IMR-90 (cell line): Measurements from ENCODE around the gene NMNAT3. TPM values are rescaled to one million over a fixed set of nuclear protein-coding genes. Genes with fewer than 3 reads are reported as not detected.
A peak's percentile ranks its signal among the peaks of the same experiment; 100 is the strongest.

Experiments
- ATAC-seq: fragments of 200-7000 bp; cut with Tn5 transposase; 2 replicates; pipeline ENCODE4 v1.9.1; 2020; ENCODE audit warnings: low read depth, mild to moderate bottlenecking, moderate library complexity
- BruUV-seq: library from RNA; stranded (reverse); fragments of 400-500 nt; replicated peaks from 2 replicates; lab custom pipeline; 2021; lab: Mats Ljungman, UMichigan
- CTCF ChIA-PET: fragments of 300-600 bp; formaldehyde crosslinking; extraction: SDS; loops from one replicate; lab custom pipeline; 2021; ENCODE audit warnings: antibody characterized with exemption; lab: Yijun Ruan, JAX
- POLR2A ChIA-PET: fragments of 300-600 bp; sonication (Branson Sonifier 250); formaldehyde crosslinking; loops from one replicate; lab custom pipeline; 2022; ENCODE audit warnings: antibody characterized with exemption; ENCODE audit not compliant: unreplicated experiment; lab: Charles Lee
- DNase-seq: peaks from one replicate; pipeline ENCODE4 v3.0.0; 2013
- H2AFZ ChIP-seq: replicated peaks from 2 replicates; pipeline ENCODE3; 2013; ENCODE audit warnings: low read length, mild to moderate bottlenecking; ENCODE audit not compliant: poor library complexity
- H2AK5ac ChIP-seq: 2 replicates; pipeline ENCODE4 v1.6.1; 2013; ENCODE audit warnings: low read depth, low read length, inconsistent platforms
- H2AK9ac ChIP-seq: replicated peaks from 2 replicates; pipeline ENCODE3; 2013; ENCODE audit warnings: mild to moderate bottlenecking, low read depth, low read length, moderate library complexity; ENCODE audit not compliant: poor library complexity
- H2BK120ac ChIP-seq: 2 replicates; pipeline ENCODE4 v1.6.1; 2013; ENCODE audit warnings: low read depth, low read length, inconsistent platforms
- H2BK15ac ChIP-seq: 3 replicates; pipeline ENCODE4 v1.6.1; 2013; ENCODE audit warnings: low read depth, low read length, inconsistent platforms
- H2BK20ac ChIP-seq: 2 replicates; pipeline ENCODE4 v1.6.1; 2013; ENCODE audit warnings: low read depth, mild to moderate bottlenecking, inconsistent platforms, low read length, moderate library complexity
- H2BK5ac ChIP-seq: 2 replicates; pipeline ENCODE4 v1.6.1; 2013; ENCODE audit warnings: mild to moderate bottlenecking, low read depth, low read length, inconsistent platforms; ENCODE audit not compliant: poor library complexity, severe bottlenecking
- H3K14ac ChIP-seq: replicated peaks from 2 replicates; pipeline ENCODE4 v1.6.1; 2013; ENCODE audit warnings: low read depth, low read length, inconsistent platforms
- H3K18ac ChIP-seq: 2 replicates; pipeline ENCODE4 v1.6.1; 2013; ENCODE audit warnings: low read depth, low read length, control low read depth
- H3K23ac ChIP-seq: 2 replicates; pipeline ENCODE4 v1.6.1; 2013; ENCODE audit warnings: low read depth, low read length, inconsistent platforms
- H3K27ac ChIP-seq: 2 replicates; pipeline ENCODE4 v1.5.1; 2013; ENCODE audit warnings: mild to moderate bottlenecking, control low read depth, low read length; ENCODE audit not compliant: insufficient read depth
- H3K27me3 ChIP-seq: 2 replicates; pipeline ENCODE4 v1.6.1; 2013; ENCODE audit warnings: low read length; ENCODE audit not compliant: control insufficient read depth, insufficient read depth
- H3K36me3 ChIP-seq: 2 replicates; pipeline ENCODE4 v1.6.1; 2013; ENCODE audit warnings: low read length, mixed read lengths; ENCODE audit not compliant: control insufficient read depth, insufficient read depth
- H3K4ac ChIP-seq: 2 replicates; pipeline ENCODE4 v1.6.1; 2013; ENCODE audit warnings: low read depth, low read length, inconsistent platforms
- H3K4me1 ChIP-seq: 2 replicates; pipeline ENCODE4 v1.6.1; 2013; ENCODE audit warnings: low read length, mixed read lengths; ENCODE audit not compliant: control insufficient read depth, insufficient read depth
- H3K4me2 ChIP-seq: 2 replicates; pipeline ENCODE4 v1.6.1; 2013; ENCODE audit warnings: low read depth, mild to moderate bottlenecking, control low read depth, low read length, moderate library complexity
- H3K4me3 ChIP-seq: 2 replicates; pipeline ENCODE4 v1.5.1; 2013; ENCODE audit warnings: low read depth, mild to moderate bottlenecking, control low read depth, low read length, moderate library complexity; ENCODE audit not compliant: insufficient read depth
- H3K56ac ChIP-seq: 2 replicates; pipeline ENCODE4 v1.6.1; 2013; ENCODE audit warnings: low read length, inconsistent platforms; ENCODE audit not compliant: insufficient read depth; ENCODE audit errors: extremely low read depth
- H3K79me1 ChIP-seq, 2 experiments: 2 replicates each; pipeline ENCODE4 v1.6.1; 2013; ENCODE audit warnings: low read length in 2 of 2, inconsistent platforms in 1 of 2, low read depth in 1 of 2
- H3K9ac ChIP-seq: 2 replicates; pipeline ENCODE4 v1.6.1; 2013; ENCODE audit warnings: low read depth, low read length, control low read depth
- H3K9me1 ChIP-seq: 2 replicates; pipeline ENCODE4 v1.6.1; 2013; ENCODE audit warnings: low read length, inconsistent platforms; ENCODE audit not compliant: insufficient read depth
- H3K9me3 ChIP-seq: 2 replicates; pipeline ENCODE4 v1.6.1; 2013; ENCODE audit warnings: low read length; ENCODE audit not compliant: control insufficient read depth, insufficient read depth
- H4K20me1 ChIP-seq: 2 replicates; pipeline ENCODE4 v1.6.1; 2013; ENCODE audit warnings: low read length, inconsistent platforms; ENCODE audit not compliant: insufficient read depth
- H4K5ac ChIP-seq: 2 replicates; pipeline ENCODE4 v1.6.1; 2013; ENCODE audit warnings: mild to moderate bottlenecking, low read depth, low read length, control low read depth
- H4K8ac ChIP-seq, 2 experiments: 2 replicates each; pipeline ENCODE4 v1.6.1; 2013; ENCODE audit warnings: low read depth in 2 of 2, low read length in 2 of 2, control low read depth in 1 of 2, inconsistent platforms in 1 of 2
- H4K91ac ChIP-seq: 2 replicates; pipeline ENCODE4 v1.6.1; 2013; ENCODE audit warnings: low read depth, low read length, inconsistent platforms; ENCODE audit not compliant: insufficient read depth
- CEBPB ChIP-seq: IDR thresholded peaks from 2 replicates; pipeline ENCODE4 v1.6.1; 2012; ENCODE audit warnings: low read depth, low read length, improper control_type of control experiment
- CHD1 ChIP-seq: IDR thresholded peaks from 2 replicates; pipeline ENCODE4 v1.6.1; 2012; ENCODE audit warnings: low read depth, low read length, improper control_type of control experiment
- FOS ChIP-seq: fragments of 150-350 bp; IDR thresholded peaks from 2 replicates; pipeline ENCODE4 v1.6.1; 2016; ENCODE audit warnings: low read depth, low read length
- NFE2L2 ChIP-seq: fragments of 150-350 bp; IDR thresholded peaks from 2 replicates; pipeline ENCODE4 v1.6.1; 2016; ENCODE audit warnings: low read depth, mild to moderate bottlenecking, low read length
- POLR2A ChIP-seq: IDR thresholded peaks from 2 replicates; pipeline ENCODE4 v1.6.1; 2012; ENCODE audit warnings: mild to moderate bottlenecking, low read depth, low read length
- RAD21 ChIP-seq: IDR thresholded peaks from 2 replicates; pipeline ENCODE4 v1.6.1; 2012; ENCODE audit warnings: low read length, improper control_type of control experiment
- RCOR1 ChIP-seq: IDR thresholded peaks from 2 replicates; pipeline ENCODE4 v1.6.1; 2012; ENCODE audit warnings: mild to moderate bottlenecking, low read length, improper control_type of control experiment; ENCODE audit not compliant: insufficient replicate concordance
- WGBS, 2 experiments: methylation state at CpG; one replicate each; pipeline versions ENCODE4 v1.1.5 to v1.1.7; 2013; ENCODE audit warnings: missing lambda C conversion rate in 2 of 2; ENCODE audit not compliant: insufficient read length in 1 of 2; ENCODE audit errors: extremely low coverage in 2 of 2; 5-methylcytosine and 5-hydroxymethylcytosine counted together
- dilution Hi-C: fragments of 300-500 bp; cut with HindIII; formaldehyde crosslinking; loops from one replicate; pipeline ENCODE4 v1.14.3; 2018; ENCODE audit warnings: low sequenced_read_pairs; ENCODE audit not compliant: unreplicated experiment
- in situ Hi-C: fragments of 300-500 bp; cut with MboI; formaldehyde crosslinking; loops from 3 replicates; pipeline ENCODE4 v1.14.3; 2019; ENCODE audit warnings: low sequenced_read_pairs, inconsistent platforms, mixed read lengths
- intact Hi-C: fragments of 100-400 bp; cut with micrococcal nuclease; formaldehyde crosslinking; loops from 2 replicates; pipeline ENCODE4 v1.10.0; 2022
- polyA plus RNA-seq, 3 experiments: library from polyadenylated mRNA; depleted of rRNA; stranded (reverse); fragments of >200 nt; gene quantifications; 2 replicates each; pipeline ENCODE4 v1.2.3, GENCODE V29; 2012; ENCODE audit warnings: low replicate concordance in 1 of 3
- total RNA-seq: library from RNA; depleted of rRNA; stranded (reverse); fragments of >200 nt; gene quantifications from 2 replicates; pipeline ENCODE4 v1.2.3, GENCODE V29; 2012

The NMNAT3 gene
- total and polyA plus RNA-seq, 2 of the 4 experiments (the other 2 are of a cell fraction): 0.12 to 0.36 TPM

DNA sequence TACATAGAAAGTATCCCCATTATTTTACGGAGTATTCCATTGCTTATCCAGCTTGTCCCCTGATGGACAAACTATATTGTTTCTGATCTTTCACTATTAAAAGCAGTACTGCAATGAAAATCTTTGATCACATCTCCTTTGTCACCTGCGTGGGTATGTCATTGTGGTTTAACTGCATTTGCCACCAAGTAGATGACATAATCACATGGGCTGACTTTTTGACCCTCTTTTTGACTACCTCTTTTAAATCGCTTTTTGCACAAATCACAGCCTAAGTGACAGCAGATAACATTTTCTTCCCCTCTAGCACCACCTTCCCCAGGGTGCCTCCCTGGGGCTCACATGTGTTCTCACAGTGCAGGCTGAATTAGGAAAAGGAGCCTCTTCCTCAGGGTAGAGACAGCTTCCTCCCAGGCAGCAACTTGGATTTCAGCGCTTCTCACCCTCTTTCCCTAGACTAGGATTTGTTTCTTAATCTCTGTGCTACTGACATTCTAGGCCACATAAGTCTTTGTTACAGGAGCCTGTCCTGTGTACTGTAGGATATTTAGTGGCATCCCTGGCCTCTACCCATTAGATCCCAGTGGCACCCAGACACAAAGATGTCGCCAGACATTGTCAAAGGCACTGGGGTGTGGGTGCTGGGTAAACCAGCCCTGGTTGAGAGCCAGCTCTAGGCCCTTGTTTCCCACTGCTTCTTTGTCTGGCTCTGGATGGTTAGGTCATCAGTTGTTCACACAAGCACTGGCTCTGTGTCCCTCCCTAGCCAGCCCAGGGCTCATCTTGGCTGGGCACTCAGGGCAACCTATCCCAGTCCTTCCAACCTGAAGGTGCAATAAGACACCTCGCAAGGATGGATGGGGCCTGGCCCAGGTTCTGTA is 136.9 kb downstream of the NMNAT3 start:
- Histone ChIP-seq H3K36me3 (peaks cover 2% of the 10 kb centered on the region; the same call in 1 of the 2 replicates), H3K23ac (no peak overlapping the region), H2BK15ac (no peak overlapping the region), H4K20me1 (no peaks in the 10 kb centered on the region), H4K8ac (no peak overlapping the region), H3K4me2 (no peak overlapping the region), H3K27me3 (no peaks in the 10 kb centered on the region), H3K18ac (no peak overlapping the region), H4K91ac (no peak overlapping the region), H3K4ac (no peak overlapping the region), H2BK20ac (no peak overlapping the region), H3K4me1 (no peaks in the 10 kb centered on the region; the same call in 1 of the 2 replicates), H2AFZ (peak overlapping the region; percentile 46), H3K9ac (no peak overlapping the region), H3K4me3 (no peak overlapping the region), H2AK9ac (no peak overlapping the region), H3K9me1 (peaks cover under 1% of the 10 kb centered on the region; the same call in 1 of the 2 replicates), H3K9me3 (0 out of 2 replicates have a peak, but pooled peaks cover 2% of the 10 kb centered on the region), H3K56ac (no peak overlapping the region), H4K5ac (no peak overlapping the region), H2BK5ac (no peak overlapping the region), H2BK120ac (no peak overlapping the region), H2AK5ac (no peak overlapping the region), H3K79me1 (no peaks in the 10 kb centered on the region), H3K14ac (no peak overlapping the region), H3K27ac (no peak overlapping the region)
- ChIA-PET CTCF (interaction anchor here (0.6 kb wide), 1 partner anchor 396 kb away, joined by 5 read pairs; no protein-coding TSS in a partner anchor), POLR2A (no interaction called here)
- in situ Hi-C loops (no loop called here), dilution Hi-C loops (no loop called here), intact Hi-C loops (no loop called here)
- no TSS peak for BruUV-seq
- DNase-seq: no peak
- WGBS, 2 experiments: 17% methylated on average over 1 of the region's 6 CpGs; no CpG with 5 or more reads in 1 of the 2 experiments
- ATAC-seq: no peak
- no peak for TF ChIP-seq CHD1
- no peak for TF ChIP-seq RCOR1
- TF ChIP-seq FOS: no peak
- TF ChIP-seq RAD21: no peak
- no peak for TF ChIP-seq POLR2A
- TF ChIP-seq NFE2L2: no peak
- no peak for TF ChIP-seq CEBPB
